Hepatocyte (in vitro differentiated cells): ENCODE data around the gene ITGA1. TPM values are rescaled to one million over a fixed set of nuclear protein-coding genes. Genes with fewer than 3 reads are reported as not detected.

ENCODE experiments used
- DNase-seq: peaks from one replicate; pipeline ENCODE4 v3.0.0-alpha.2; 2016; ENCODE audit warnings: low spot score
- H2AFZ ChIP-seq: fragments of 200-600 bp; sonication (generic); 2 replicates; pipeline ENCODE4 v1.6.0; 2016; ENCODE audit warnings: antibody characterized with exemption, mild to moderate bottlenecking
- H3K27ac ChIP-seq: fragments of 200-600 bp; sonication (generic); 2 replicates; pipeline ENCODE4 v1.5.1; 2016; ENCODE audit warnings: mild to moderate bottlenecking
- H3K27me3 ChIP-seq: fragments of 200-600 bp; sonication (generic); 2 replicates; pipeline ENCODE4 v1.6.1; 2016
- H3K36me3 ChIP-seq: fragments of 200-600 bp; sonication (generic); replicated peaks from 2 replicates; pipeline ENCODE4 v1.5.1; 2016; ENCODE audit warnings: low read depth; ENCODE audit not compliant: insufficient read depth
- H3K4me1 ChIP-seq: fragments of 200-600 bp; sonication (generic); 2 replicates; pipeline ENCODE4 v1.5.1; 2016; ENCODE audit warnings: mild to moderate bottlenecking, moderate library complexity; ENCODE audit not compliant: insufficient read depth
- H3K4me2 ChIP-seq: fragments of 200-600 bp; sonication (generic); 2 replicates; pipeline ENCODE4 v1.6.0; 2016
- H3K4me3 ChIP-seq: fragments of 200-600 bp; sonication (generic); 2 replicates; pipeline ENCODE4 v1.5.1; 2016; ENCODE audit warnings: mild to moderate bottlenecking
- H3K79me2 ChIP-seq: fragments of 200-600 bp; sonication (generic); 2 replicates; pipeline ENCODE4 v1.6.0; 2017; ENCODE audit warnings: mild to moderate bottlenecking
- H3K9me2 ChIP-seq: fragments of 200-600 bp; sonication (generic); replicated peaks from 2 replicates; pipeline ENCODE4 v1.6.0; 2017; ENCODE audit warnings: mild to moderate bottlenecking; ENCODE audit not compliant: insufficient read depth
- H3K9me3 ChIP-seq: fragments of 200-600 bp; sonication (generic); 2 replicates; pipeline ENCODE4 v1.5.1; 2016; ENCODE audit warnings: low read depth, mild to moderate bottlenecking
- H4K20me1 ChIP-seq: fragments of 200-600 bp; sonication (generic); 2 replicates; pipeline ENCODE4 v1.6.0; 2016; ENCODE audit warnings: mild to moderate bottlenecking; ENCODE audit not compliant: insufficient read depth, poor library complexity, severe bottlenecking
- CTCF ChIP-seq: fragments of 200-600 bp; sonication (generic); IDR thresholded peaks from 2 replicates; pipeline ENCODE4 v1.5.1; 2016; ENCODE audit warnings: antibody characterized with exemption, mild to moderate bottlenecking; ENCODE audit not compliant: poor library complexity
- EZH2 ChIP-seq: fragments of 200-600 bp; sonication (generic); IDR thresholded peaks from 2 replicates; pipeline ENCODE4 v1.6.1; 2016; ENCODE audit warnings: antibody characterized with exemption, mild to moderate bottlenecking, borderline replicate concordance
- EZH2phosphoT487 ChIP-seq: fragments of 200-600 bp; sonication (generic); IDR thresholded peaks from one replicate; pipeline ENCODE4 v1.6.1; 2018; ENCODE audit warnings: antibody characterized with exemption, mild to moderate bottlenecking, low read depth, moderate library complexity; ENCODE audit not compliant: unreplicated experiment, severe bottlenecking
- WGBS: methylation state at CpG from one replicate; pipeline ENCODE4 v1.1.6; 2016; ENCODE audit warnings: low lambda C conversion rate; ENCODE audit errors: missing lambda C conversion rate; 5-methylcytosine and 5-hydroxymethylcytosine counted together
- polyA plus RNA-seq: library from polyadenylated mRNA; unstranded; fragments of >200 nt; fragmentation: Nextera tagmentation; extraction: Ambion mirVana; gene quantifications from 2 replicates; pipeline ENCODE4 v1.2.1, GENCODE V29; 2016
- total RNA-seq: library from RNA; depleted of rRNA; stranded (reverse); fragments of >200 nt; gene quantifications from 2 replicates; pipeline ENCODE4 v1.2.3, GENCODE V29; 2014

ITGA1 gene
- total and polyA plus RNA-seq, 2 experiments from 2014 or later: 15.0 to 40.3 TPM

DNA sequence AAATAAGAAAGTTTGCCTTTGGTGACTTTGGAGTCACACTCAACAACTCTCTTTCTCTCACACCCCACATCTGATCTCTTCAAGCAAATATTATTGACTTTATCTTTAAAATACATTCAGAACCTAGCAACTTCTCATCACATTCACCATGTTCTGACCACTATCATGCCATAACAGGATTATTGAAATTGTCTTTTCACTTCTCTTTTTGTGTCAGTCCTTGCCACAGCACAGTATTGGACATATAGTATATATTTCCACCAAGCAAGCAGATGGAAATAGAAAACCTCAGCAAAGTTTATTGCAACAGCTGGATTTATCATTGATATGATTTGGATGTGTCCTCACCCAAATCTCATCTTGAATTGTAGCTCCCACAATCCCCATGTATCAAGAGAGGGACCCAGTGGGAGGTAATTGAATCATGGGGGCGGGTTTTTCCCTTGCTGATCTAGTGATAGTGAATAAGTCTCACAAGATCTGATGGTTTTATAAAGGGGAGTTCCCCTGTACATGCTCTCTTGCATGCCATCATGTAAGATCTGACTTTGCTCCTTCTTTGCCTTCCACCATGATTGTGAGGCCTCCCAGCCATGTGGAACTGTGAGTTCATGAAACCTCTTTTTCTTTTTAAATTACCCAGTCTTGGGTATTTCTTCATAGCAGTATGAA lies 26.9 kb upstream of the ITGA1 start:
- no peak for DNase-seq
- no peak overlapping the region for H3K4me3 ChIP-seq
- no peaks in the 10 kb centered on the region for H3K27me3 ChIP-seq
- H3K9me3 ChIP-seq: no peaks in the 10 kb centered on the region
- no peaks in the 10 kb centered on the region for H4K20me1 ChIP-seq
- 83% methylated on average over 1 of the region's 1 CpG for WGBS
- no peaks in the 10 kb centered on the region for H3K36me3 ChIP-seq
- no peaks in the 10 kb centered on the region for H3K9me2 ChIP-seq
- no peak overlapping the region for H3K27ac ChIP-seq
- no peak overlapping the region for H3K4me2 ChIP-seq
- no peak overlapping the region for H2AFZ ChIP-seq
- H3K79me2 ChIP-seq: no peaks in the 10 kb centered on the region
- TF ChIP-seq EZH2phosphoT487 (no peak), EZH2 (no peak), CTCF (no peak)
- H3K4me1 ChIP-seq: no peaks in the 10 kb centered on the region

- WGBS: 100% methylated on average over 2 of the region's 2 CpGs
Measured at GRCh38 chr5:52767217-52767743, 20.4 kb upstream of the ITGA1 start.

DNA sequence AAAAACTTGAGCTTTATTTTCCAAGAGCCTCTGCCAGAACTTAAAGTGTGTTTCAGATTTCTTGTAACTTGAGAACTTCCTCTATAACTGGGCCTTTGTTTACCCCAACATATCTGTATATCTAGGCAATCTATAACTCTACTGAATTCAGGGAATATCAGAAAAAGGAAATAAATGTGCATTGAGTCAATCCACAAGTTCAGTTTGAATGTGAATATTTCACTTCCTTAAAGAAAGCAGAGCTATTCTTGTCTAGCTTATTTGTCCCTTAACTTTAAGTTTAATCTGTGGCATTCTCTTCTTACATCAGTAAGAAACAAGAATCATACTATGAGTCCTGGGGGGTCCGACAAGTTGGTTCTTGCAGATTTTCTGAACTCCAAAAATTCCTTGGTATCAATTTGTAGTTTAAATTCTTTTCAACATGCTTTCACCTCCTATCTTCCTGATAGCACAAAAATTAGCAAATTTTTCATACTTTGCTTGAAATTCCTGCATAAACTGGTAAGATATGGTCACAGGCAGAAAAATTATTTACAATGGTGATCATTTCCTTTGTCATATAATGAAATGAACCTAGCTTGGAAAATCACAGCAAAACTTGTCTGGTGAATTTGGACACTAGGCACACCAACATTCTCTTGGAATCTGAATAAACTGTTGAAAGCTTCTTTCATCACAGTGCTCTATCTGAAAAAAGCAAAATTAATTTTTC lies 19.8 kb upstream of the ITGA1 start:
- Histone ChIP-seq H3K9me2 (no peaks in the 10 kb centered on the region), H4K20me1 (no peaks in the 10 kb centered on the region), H3K27me3 (no peaks in the 10 kb centered on the region), H2AFZ (no peak overlapping the region), H3K4me2 (no peak overlapping the region), H3K9me3 (no peaks in the 10 kb centered on the region), H3K79me2 (no peaks in the 10 kb centered on the region), H3K27ac (no peak overlapping the region), H3K4me3 (no peak overlapping the region), H3K4me1 (no peaks in the 10 kb centered on the region), H3K36me3 (no peaks in the 10 kb centered on the region)
- WGBS: 96% methylated on average over 1 of the region's 1 CpG
- TF ChIP-seq CTCF (no peak), EZH2phosphoT487 (no peak)
- no peak for DNase-seq

More at GRCh38 chr5:52767217-52767743, 20.4 kb upstream of the ITGA1 start:
- Histone ChIP-seq H3K4me3 (no peak overlapping the region), H3K27me3 (no peaks in the 10 kb centered on the region), H4K20me1 (no peaks in the 10 kb centered on the region), H3K9me3 (no peaks in the 10 kb centered on the region), H3K4me1 (no peaks in the 10 kb centered on the region), H3K27ac (no peak overlapping the region), H3K79me2 (no peaks in the 10 kb centered on the region), H3K4me2 (no peak overlapping the region), H3K36me3 (no peaks in the 10 kb centered on the region), H3K9me2 (no peaks in the 10 kb centered on the region), H2AFZ (no peak overlapping the region)
- TF ChIP-seq EZH2 (no peak), EZH2phosphoT487 (no peak), CTCF (no peak)
- no peak for DNase-seq
